ENCODE measurements around the gene KCNK16.
A peak's percentile ranks its signal among the peaks of the same experiment; 100 is the strongest.
"Not testable (repeated sequence)": the region's sequence is repeated elsewhere in the genome, so short reads cannot be mapped to it uniquely, and the experiment has no call there.

KCNK16 gene

DNA sequence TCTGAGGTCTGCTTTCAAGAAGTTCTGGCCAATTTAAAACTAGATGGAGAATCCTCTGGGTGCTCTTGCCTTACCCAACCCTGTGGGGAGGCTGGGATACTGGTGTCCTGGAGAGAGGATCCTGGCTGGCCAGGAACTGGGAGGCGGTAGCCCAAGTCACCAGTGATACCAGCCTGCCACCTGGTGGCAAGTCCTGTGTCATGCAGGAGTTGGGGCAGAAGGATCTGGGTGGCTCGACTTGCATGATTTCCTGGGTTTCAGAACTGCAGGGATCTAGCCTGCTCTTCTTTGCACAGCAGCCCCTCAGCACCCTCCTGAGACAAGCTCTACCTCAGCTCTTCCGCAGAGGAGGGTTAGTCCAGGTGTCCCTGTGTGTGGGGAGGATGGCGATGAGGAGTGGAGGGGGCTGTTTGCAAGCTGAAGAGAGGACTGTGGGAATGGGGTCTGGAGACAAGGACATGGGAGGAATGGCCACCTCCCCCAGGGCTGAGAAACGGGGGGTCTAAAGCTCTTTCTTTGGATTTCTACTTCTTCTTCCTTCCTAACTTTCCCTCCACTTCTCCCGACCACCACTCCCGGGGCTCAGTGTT, 12.5 kb downstream of the KCNK16 start:
- peak; percentile 9 for DNase-seq (ENCODE audit: low read depth)

DNA sequence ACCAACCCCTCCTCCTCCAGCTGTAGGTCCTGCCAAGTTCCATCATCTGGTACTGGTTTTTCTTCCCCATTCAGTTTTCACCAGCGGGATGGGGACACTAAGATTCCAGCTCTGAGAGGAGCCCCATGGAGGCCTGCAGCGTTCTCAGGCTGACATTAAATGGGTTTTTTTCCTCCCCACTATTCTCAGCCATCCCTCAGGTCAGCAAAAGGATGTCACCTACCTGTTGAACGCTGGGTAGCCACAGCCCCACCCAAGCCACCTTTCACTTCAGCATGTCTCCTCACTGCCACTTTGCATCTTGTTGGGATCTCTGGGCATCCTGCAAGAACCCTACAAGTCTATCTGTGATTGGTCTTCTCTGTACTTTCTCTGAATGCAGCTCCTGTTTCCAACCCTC, 15.0 kb downstream of the KCNK16 start:
- DNase-seq (ENCODE audit: low read depth) = no peak

GRCh38 chr6:39304951-39305350, 17.6 kb downstream of the KCNK16 start:
- no peak for DNase-seq (ENCODE audit: low read depth)

DNA sequence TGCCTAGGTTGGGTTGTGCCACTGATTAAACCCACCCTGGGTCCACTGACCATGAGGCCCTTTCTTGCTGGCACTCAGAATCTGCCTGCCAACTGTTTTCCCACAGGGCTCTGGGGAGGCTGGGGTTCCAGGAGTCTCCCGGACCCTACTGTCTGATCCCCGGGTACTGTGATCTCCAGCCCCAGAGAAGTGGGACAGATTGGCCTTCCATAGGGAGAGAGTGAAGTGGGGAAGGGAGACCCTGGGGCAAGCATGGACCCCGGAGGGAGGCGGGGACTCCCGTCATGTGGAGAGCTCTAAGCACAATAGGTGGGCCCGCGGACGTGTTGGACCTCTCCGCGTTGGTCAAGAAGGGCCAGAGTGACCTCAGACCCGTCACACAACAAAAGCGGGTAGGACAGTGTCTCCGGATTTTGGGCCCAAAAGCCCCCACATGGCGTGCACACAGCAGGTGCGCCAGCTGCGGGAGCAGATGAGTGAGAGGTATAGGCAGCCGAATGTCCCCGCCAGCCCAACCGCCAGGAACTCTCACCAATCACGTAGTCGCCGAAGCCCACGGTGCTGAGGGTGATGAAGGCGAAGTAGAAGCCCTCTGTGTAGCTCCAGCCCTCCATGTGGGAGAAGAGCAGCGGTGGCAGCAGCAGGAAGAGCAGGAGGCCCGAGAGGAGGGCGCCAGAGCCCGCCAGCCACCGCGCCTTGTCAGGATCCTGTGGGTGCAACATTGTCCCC, 18.9 kb downstream of the KCNK16 start:
- no peak for DNase-seq (ENCODE audit: low read depth)

DNA sequence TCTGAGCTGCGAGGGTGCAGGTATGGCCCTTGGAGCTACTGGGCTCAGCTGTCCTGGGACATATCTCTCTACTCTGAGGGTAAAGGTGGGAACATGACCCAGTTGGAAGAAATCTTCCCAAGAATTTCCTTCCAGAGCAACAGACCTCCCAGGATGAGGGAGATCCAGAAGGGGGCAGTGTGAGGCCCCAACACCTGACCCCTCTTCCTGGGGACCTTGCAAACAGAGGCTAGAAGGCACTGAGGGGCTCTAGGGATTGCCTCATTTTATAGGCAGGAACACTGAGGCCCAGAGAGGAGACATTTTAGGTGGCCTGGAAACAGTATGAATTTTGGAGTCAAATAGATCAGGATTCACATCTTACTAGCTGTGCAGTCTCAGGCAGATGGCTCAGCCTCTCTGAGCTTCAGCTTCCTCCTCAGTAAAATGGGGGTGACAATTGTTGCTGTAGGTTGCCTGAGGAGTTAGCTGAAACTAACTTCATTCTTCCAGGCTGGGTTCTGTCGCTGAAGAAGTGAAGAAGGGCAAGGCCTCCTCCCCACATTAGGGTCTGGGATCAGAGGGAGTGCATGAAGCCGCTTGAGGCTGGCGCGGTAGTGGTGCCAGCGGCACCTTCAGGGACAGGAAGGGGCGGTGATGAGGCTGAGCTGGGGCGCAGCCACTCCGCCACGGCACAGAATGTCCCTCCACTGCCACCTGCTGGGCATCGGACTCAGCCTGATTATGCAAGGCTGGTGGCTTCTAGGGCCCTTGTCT, 19.7 kb downstream of the KCNK16 start:
- DNase-seq (ENCODE audit: low read depth) = peak; percentile 61

DNA sequence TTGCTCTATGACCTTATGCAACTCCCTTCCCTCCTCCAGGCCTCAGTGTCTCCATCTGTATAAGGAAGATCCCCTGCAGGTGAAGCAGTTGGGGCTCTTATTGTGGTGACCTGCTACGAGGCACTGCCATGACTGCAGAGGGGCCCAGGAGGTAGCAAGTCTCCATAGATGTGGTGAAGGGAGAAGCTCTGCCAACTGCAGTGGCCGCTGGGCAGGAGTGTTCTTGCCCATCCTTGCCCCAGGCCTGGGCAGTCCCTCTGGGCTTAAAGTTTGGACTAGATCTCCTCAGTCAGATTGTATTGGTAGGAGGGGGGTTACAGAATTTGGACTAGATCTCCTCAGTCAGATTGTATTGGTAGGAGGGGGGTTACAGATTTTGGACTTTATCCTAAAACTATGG, 20.5 kb downstream of the KCNK16 start:
- DNase-seq (ENCODE audit: low read depth) = no peak

DNA sequence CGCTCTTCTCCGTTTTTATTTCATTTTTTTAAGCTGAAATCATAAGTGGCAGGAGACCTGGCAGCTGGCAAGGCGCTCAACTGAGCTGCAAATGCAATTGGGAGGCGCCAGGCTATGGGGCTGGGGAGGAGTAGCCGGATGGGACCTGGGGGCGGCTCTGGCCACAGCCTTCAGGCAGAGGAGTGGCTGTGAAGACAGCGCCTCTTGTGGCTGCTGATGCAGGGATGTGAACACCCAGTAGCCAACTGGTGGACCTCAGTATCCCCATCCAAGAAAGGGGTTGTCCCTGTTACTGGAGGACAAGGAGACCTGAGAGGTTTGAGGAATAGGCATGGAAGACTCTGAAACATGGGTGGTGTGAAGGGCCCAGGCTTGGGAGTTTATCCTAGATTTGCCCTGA, 20.9 kb downstream of the KCNK16 start:
- no peak for DNase-seq (ENCODE audit: low read depth)

DNA sequence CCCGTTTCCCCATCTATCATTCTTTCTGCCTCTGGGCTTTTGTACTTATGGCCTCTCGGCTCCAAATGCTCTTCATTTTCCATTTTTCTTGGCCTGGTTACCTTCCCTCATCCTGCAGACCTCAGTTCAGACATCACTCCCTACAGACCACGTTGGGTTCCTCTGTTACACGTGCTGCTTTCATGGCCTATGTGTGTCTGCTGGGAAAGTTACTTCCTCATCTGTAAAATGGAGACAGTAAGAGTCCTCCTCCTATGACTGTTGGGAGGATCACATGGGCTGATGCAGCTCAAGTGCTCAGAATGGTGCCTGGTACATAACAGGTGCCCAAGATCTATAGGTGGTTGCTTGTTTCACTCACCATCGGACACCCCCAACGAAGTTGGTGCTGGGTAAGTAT, 21.8 kb downstream of the KCNK16 start:
- no peak for DNase-seq (ENCODE audit: low read depth)

DNA sequence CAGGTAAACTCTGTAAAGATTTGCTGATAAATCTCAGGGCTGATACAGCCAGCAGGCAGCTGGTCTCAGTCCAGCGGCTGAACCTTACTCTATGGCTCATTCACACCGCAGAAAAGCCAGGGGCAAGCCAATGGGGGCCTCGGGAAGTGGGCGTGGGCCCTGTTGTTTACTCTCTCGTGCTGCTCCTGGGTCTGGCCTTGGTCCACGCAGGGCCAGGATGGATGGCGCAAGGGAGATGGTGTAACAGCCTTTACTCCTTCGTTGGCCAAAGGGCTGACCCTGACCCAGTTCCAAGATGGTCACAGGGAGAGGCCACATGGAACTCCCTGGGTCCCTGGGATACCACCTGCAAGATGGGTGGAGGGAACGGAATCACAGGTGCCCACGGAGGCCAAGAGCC, 24.4 kb downstream of the KCNK16 start:
- DNase-seq (ENCODE audit: low read depth) = no peak

GRCh38 chr6:39296745-39297640, 25.5 kb downstream of the KCNK16 start:
- DNase-seq (ENCODE audit: low read depth) = no peak

DNA sequence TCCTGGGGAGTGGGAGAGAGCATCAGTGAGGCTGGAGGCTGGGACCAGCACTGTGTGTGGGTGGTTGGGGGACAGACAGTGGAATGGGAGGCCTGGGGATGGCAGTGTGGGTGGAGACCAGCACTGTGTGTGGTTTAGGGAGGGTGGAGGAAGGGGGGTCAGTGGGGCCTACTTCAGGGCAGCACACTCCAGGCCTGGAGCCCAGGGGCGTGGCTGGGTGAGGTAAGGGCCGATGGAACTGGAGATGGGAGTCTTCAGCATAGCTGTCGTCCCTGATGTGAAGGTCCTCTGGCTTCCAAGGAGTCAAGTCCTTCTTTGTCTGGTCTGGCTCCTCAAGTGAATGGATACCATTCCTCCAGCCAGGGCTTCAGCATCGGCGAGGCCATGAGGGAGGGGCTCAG, 26.9 kb downstream of the KCNK16 start:
- no peak for DNase-seq (ENCODE audit: low read depth)

GRCh38 chr6:39294899-39295298, 27.6 kb downstream of the KCNK16 start:
- DNase-seq (ENCODE audit: low read depth) = no peak

GRCh38 chr6:39294133-39294532, 28.4 kb downstream of the KCNK16 start:
- no peak for DNase-seq (ENCODE audit: low read depth)

- DNase-seq (ENCODE audit: low read depth) = no peak
Measured at GRCh38 chr6:39292637-39293036, 29.9 kb downstream of the KCNK16 start.

GRCh38 chr6:39289490-39289889, 33.0 kb downstream of the KCNK16 start:
- DNase-seq (ENCODE audit: low read depth) = no peak

GRCh38 chr6:39287601-39288000, 34.9 kb downstream of the KCNK16 start:
- no peak for DNase-seq (ENCODE audit: low read depth)

DNA sequence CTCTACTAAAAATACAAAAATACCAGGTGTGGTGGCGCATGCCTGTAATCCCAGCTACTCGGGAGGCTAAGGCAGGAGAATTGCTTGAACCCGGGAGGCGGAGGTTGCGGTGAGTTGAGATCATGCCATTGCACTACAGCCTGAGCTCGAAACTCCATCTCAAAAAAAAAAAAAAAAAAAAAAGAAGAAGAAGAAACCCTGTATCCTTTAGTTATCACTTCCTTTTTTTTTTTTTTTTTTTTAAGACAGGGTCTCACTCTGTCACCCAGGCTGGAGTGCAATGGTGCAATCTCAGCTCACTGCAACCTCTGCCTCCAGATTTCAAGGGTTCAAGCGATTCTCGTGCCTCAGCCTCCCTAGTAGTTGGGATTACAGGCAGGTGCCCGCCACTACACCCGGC, 35.9 kb downstream of the KCNK16 start:
- DNase-seq (ENCODE audit: low read depth) = not testable (repeated sequence)

- DNase-seq (ENCODE audit: low read depth) = no peak
Measured at GRCh38 chr6:39282774-39283173, 39.7 kb downstream of the KCNK16 start.

- no peak for DNase-seq (ENCODE audit: low read depth)
Measured at GRCh38 chr6:39281312-39281980, 41.1 kb downstream of the KCNK16 start.

DNA sequence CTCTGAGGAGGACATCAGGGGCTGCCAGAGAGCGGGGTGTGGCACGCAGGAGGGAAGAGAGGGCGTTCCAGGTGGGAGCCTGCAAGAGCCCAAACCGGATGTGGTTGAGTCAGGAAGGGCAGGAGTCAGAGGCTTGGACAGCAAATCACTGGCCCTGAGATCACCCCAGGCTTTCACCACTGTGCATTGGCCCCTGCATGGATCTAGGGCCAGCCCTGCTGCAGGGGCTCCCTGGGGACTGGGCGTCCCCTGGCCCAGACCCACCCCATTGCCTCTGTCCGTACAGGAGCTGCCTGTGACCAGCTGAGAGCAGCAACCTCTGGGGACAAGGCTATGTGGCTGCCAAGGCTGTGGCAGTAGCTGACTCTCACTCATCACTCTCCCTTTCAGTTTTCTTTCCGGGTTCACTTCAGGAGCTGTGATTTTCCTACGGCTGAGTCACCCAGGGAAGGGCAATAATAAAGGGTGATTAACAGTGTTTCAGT, 42.2 kb downstream of the KCNK16 start:
- no peak for DNase-seq (ENCODE audit: low read depth)

- no peak for DNase-seq (ENCODE audit: low read depth)
Measured at GRCh38 chr6:39279539-39279938, 43.0 kb downstream of the KCNK16 start.
